CD4-positive, alpha-beta T cell treated with Interleukin-6 at 100 ng/mL for 8 hours (primary cell): ENCODE data around the gene CCDC159.
"Not testable (repeated sequence)": the region's sequence is repeated elsewhere in the genome, so short reads cannot be mapped to it uniquely, and the experiment has no call there.

Experiments
- DNase-seq: peaks from one replicate; pipeline ENCODE4 v3.0.0-alpha.2; 2020; ENCODE audit warnings: mixed read lengths, low spot score

CCDC159 gene

GRCh38 chr19:11346104-11346940 is at the start of gene CCDC159, which contains the start of gene TMEM205:
Gene CCDC159, plus strand, starts transcription at chr19:11346519. Its CDS starts 88 bp downstream, at chr19:11346607.
Gene TMEM205, minus strand, starts transcription at chr19:11346268. Its CDS starts 649 bp downstream, at chr19:11345619.
- DNase-seq: peak; percentile 99

GRCh38 chr19:11299946-11300810 is 46.1 kb upstream of the CCDC159 start:
- DNase-seq: no peak

- no peak for DNase-seq
Observed at GRCh38 chr19:11300811-11301120, 45.6 kb upstream of the CCDC159 start.

GRCh38 chr19:11304936-11305335 is 41.4 kb upstream of the CCDC159 start:
- DNase-seq: no peak

- DNase-seq: no peak
Observed at GRCh38 chr19:11306337-11306736, 40.0 kb upstream of the CCDC159 start.

GRCh38 chr19:11320278-11320995 is 25.9 kb upstream of the CCDC159 start:
- DNase-seq: not testable (repeated sequence)

- no peak for DNase-seq
Observed at GRCh38 chr19:11321191-11322126, 24.9 kb upstream of the CCDC159 start.

- no peak for DNase-seq
Observed at GRCh38 chr19:11322269-11323024, 23.9 kb upstream of the CCDC159 start.

- no peak for DNase-seq
Observed at GRCh38 chr19:11323601-11324078, 22.7 kb upstream of the CCDC159 start.

GRCh38 chr19:11324079-11324661 is 22.1 kb upstream of the CCDC159 start:
- DNase-seq: peak; percentile 23

- no peak for DNase-seq
Observed at GRCh38 chr19:11324748-11325389, 21.4 kb upstream of the CCDC159 start.

GRCh38 chr19:11325544-11325943 is 20.8 kb upstream of the CCDC159 start:
- no peak for DNase-seq

- no peak for DNase-seq
Observed at GRCh38 chr19:11330127-11330526, 16.2 kb upstream of the CCDC159 start.

GRCh38 chr19:11331502-11331901 is 14.8 kb upstream of the CCDC159 start:
- no peak for DNase-seq

GRCh38 chr19:11332822-11333221 is 13.5 kb upstream of the CCDC159 start:
- no peak for DNase-seq

GRCh38 chr19:11333838-11334237 is 12.5 kb upstream of the CCDC159 start:
- DNase-seq: not testable (repeated sequence)

- no peak for DNase-seq
Observed at GRCh38 chr19:11335449-11336146, 10.7 kb upstream of the CCDC159 start.

GRCh38 chr19:11337080-11337479 is 9.2 kb upstream of the CCDC159 start:
- no peak for DNase-seq

- no peak for DNase-seq
Observed at GRCh38 chr19:11338121-11338520, 8.2 kb upstream of the CCDC159 start.
